Pons (tissue), 1 donor: ENCODE data around the gene PLAA.
A peak's percentile ranks its signal among the peaks of the same experiment; 100 is the strongest.

Experiments used
- DNase-seq: peaks from one replicate; pipeline ENCODE4 v3.0.0-alpha.2; 2016; ENCODE audit warnings: low spot score

The PLAA gene

GRCh38 chr9:26946753-26947727 is at the start of gene PLAA:
Gene PLAA, minus strand, starts transcription at chr9:26947242. Its CDS starts 197 bp downstream, at chr9:26947045.
- DNase-seq, result peak; percentile 86

DNA sequence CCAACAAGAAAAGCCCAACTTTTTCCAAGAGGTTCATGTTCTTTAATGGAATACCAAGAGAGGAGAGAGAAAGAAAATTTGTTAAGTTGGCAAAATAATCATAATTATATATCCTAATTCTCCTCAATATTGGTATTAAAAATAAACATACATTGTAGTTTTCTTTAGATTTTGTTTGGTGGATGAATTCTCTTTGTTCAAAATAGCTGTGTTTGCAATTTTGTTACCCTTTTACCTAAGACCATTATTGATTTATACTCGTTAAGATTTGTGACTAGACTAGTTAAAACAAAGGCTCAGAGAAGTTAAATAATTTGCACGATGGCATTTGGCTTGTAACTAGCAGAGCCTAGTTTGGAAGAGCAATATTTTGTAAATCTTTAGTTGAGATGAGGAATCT is 48.8 kb upstream of the PLAA start:
- no peak for DNase-seq

DNA sequence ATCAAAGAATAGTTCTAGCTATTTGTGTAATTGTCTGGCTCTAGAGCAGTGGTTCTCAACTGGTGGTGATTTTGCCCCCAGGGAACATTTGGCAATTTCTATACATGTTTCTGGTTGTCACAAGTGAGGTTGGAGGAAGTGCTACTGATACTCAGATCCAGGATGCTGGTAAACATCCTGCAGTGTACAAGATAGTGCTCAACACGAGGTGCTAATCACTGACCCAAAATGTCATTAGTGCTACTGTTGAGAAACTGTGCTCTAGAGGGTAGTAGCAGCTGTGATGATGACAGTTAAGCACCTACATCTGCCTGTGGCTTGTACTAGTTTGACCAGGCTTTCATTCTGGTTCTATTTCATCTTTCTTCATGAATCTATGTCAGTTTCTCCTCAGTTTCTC is 36.3 kb upstream of the PLAA start:
- no peak for DNase-seq

GRCh38 chr9:26975728-26976707 is 29.0 kb upstream of the PLAA start:
- DNase-seq, result peak; percentile 33

GRCh38 chr9:26974927-26975326 is 27.9 kb upstream of the PLAA start:
- no peak for DNase-seq

- DNase-seq, result no peak
Observed at GRCh38 chr9:26973989-26974388, 26.9 kb upstream of the PLAA start.

DNA sequence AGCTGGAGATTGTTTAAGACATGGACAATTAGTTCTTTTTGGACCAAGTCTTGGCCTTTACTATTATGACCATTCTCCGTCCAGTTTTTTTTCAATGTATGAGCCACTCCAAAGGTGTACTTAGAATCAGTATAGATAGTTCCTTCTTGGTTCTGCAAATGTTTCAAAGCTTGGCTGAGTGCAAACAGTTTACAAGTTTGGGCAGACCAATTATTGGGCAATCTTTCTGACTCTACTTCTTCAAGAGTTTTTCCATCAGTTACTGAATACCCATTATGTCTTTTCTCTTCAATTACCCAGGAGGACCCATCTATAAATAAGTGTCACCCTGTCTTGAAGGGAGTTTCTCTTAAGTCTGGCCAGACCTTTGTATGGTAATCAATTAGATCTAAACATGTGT is 24.7 kb upstream of the PLAA start:
- no peak for DNase-seq

DNA sequence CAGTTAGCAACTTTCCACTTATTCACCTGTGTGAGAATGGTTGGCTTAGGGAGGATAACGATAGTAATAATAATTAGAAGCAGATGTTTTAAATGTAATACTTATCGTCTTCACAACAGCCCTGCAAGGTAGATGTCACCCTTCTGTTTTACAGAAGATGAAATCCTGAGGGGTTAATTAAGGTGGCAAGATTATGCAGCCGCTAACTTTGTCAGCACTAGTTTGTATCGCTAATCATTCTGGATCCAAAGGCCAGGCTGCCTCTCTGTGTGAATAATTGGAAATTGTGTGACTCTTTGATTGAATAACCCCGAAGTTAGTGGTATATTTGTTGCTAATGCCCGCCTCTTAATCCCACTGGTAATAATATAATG is 9.8 kb upstream of the PLAA start:
- DNase-seq, result no peak

- peak; percentile 99 for DNase-seq
Observed at GRCh38 chr9:26955921-26956859, 9.1 kb upstream of the PLAA start, which contains the start of gene IFT74. Gene IFT74, plus strand, starts transcription at chr9:26956412. Its CDS starts 5,556 bp downstream, at chr9:26961968.

DNA sequence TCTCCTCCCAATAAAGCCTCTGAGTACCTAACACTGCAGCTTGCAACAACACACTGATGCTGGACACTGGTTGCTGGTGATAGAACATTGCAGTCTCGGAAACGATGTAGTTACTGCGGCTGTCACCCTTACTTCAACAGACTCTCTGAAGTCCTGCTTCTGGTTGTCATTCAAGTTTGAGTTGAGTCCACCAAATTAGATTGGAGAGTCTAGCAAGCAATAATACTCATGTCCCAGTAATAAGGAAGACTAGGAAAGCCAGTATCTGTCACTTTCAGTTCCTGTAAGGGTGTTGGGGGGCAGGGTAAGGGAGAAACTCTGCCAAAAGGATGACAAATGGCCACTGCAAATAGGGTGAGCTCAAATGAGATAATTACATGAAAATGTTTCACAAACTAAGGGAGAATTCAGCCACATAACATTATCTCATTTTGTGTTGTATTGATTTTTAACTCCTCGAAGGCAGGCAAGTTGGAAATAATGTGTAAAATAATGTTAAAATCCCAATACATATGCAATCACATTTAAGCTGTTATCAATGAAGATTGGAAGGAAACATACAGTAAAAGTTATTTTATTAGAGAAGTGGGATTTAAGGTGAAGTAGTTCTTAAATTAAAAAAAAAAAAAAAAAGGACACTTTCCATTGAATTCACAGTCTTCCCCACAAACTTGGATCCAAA is 8.3 kb upstream of the PLAA start:
- peak; percentile 80 for DNase-seq

DNA sequence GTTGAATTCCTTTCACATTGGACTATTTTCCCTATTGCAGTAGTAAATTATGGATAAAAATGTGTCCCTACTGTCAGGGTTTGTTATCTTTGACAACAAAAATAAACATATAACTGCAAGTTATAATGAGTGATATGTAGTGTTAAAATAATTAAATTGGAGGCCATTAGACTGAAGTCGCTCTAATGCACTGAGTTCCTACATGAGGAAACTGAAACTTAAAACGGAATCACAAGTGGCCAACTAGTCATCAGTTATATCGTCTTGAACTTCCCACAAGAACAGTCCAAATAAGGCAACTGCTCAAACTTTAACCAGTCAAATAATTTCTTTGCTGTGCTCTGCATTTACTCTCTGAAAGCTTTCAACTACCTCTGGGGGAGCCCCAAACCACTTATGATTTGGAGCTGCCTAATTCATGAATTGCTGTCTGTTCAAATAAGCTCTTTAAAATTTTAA is 7.0 kb upstream of the PLAA start:
- peak; percentile 52 for DNase-seq

GRCh38 chr9:26951794-26952193 is 4.8 kb upstream of the PLAA start:
- no peak for DNase-seq

- DNase-seq, result no peak
Observed at GRCh38 chr9:26950521-26950920, 3.5 kb upstream of the PLAA start.

DNA sequence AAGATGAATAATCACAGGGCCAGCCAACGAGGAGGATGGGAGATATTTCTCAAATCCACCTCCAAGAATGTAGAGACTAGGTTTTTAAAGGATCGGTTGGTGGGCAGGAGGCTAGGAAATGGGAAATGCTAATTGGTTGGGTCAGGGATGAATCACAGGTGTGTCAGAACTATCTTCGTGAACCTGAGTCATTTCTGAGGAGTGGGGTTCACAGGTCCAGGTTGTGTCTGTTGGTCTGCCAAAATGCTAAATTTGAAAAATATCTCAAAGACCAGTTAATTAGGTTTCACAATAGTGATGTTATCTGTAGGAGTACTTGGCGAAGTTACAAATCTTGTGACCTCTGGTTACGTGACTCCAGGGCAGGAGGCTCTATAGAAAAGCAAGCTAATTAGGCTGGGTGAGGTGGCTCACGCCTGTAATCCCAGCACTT is 2.6 kb upstream of the PLAA start:
- DNase-seq, result no peak

GRCh38 chr9:26947736-26948135 is 694 bp upstream of the PLAA start:
- DNase-seq, result no peak

DNA sequence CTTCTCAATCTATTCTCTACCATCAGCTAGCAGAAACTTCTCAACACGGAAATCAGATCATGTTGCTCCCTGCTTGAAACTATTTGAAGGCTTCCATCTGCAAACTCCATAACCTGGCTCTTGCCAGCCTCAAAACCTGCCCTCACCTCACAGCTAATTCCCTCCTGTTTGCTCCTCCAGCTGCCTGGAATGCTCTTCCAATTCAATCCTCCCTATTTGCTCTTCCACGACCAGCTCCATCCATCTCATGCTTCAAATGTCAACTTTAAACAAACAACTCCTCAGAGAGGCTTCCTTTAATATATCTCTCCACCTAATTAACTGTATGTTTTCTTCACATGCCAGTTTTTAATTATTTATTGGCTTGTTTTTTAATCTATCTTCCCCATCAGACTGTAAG is 1.5 kb downstream of the PLAA start:
- no peak for DNase-seq

DNA sequence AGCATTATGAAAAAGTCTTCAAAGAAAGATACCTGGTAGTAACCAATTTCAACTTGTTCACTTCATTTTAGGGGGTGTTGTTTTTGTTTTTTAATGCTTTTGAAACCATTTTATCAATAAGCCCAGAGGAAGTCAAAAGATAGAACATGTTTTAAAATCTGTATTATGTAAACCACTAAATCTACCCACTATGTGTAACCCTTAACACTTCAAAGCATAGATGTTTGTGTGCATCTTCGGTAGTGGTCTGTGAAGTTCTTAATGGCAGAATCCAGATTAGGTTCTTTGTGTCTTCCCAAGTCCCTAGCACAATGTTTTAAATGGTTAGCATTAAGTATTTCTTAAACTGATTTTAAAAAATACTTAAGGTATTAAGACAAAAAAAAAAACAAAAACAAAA is 6.3 kb downstream of the PLAA start:
- no peak for DNase-seq

- DNase-seq, result no peak
Observed at GRCh38 chr9:26939955-26940711, 6.9 kb downstream of the PLAA start.

GRCh38 chr9:26937816-26938371 is 9.1 kb downstream of the PLAA start:
- DNase-seq, result no peak

DNA sequence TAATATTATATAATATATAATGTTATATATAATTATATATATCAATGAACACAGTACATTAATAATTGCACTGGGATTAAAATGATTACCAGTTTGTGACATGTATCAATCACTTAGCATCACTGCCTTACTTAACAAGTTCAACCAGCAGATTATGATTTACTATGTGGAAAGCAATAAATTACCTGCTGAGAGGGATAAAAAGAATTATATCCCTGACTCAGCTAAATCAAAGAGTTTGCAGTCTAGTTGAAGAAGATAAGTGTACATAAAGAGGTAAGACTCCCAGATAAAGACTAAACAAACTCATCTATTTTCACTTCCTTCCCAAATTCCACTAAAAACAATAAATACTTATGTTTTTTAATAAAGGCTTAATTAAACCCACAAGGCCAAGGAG is 11.2 kb downstream of the PLAA start:
- no peak for DNase-seq
